ENCODE data around the gene BEND6.
A peak's percentile ranks its signal among the peaks of the same experiment; 100 is the strongest.
"Not testable (repeated sequence)": the region's sequence is repeated elsewhere in the genome, so short reads cannot be mapped to it uniquely, and the experiment has no call there.

BEND6 gene

DNA sequence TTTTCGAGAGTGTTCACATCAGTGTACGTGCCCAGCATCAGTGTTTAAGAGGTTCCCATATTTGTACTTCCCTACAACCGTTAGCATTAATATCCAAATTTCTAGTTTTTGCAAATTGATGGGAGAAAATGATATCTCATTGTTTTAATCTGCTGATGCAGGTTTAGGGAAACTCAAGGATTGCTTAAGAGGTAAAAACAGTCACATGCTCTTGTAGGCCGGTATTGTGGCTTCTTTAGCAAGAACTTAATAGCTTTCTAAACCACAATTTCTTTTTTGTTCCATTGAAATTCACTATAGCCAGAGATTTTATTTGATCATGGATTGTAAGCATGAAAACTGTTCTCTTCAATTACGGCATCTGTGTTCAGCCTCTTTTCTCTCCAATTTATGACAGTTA lies 29.5 kb downstream of the BEND6 start:
- DNase-seq (ENCODE audit: low spot score) = no peak

DNA sequence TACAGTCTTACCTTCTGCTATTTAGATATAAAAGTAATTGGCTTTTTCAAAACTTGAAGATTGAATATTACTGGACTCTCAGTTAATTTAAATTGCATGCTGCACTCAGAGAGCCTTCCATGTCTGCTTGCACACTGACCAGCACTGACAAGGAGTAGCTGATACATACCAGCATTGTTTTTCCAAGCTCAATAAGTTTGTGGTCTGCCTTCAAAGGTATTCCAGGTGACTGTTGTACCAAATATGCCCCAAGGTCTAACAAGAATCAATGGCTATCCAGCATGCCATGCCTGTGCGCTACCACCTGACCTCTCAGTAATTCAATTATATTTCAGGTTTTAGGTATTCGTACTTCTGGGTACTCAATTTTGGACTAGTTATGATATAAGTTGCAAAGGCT lies 30.0 kb downstream of the BEND6 start:
- DNase-seq (ENCODE audit: low spot score) = no peak

DNA sequence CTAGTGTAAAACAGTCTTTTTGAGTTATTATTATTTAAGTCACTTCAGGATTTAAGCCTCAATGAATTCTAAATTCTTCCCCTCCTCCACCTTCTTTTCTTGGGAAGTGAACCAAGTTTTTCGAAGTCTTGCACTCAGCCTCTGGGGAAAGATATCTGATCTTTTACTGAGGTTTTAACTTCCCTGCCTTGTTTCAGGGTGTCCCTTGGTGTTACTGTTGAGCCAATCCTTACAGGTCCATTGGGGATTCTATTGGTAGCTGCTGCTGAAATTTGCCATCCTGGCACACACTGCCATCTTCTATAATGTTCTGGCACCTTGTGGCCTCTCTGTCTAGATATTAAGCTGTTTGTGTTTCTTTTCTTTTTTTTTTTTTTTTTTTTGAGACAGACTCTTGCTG lies 31.7 kb downstream of the BEND6 start:
- DNase-seq (ENCODE audit: low spot score) = no peak

DNA sequence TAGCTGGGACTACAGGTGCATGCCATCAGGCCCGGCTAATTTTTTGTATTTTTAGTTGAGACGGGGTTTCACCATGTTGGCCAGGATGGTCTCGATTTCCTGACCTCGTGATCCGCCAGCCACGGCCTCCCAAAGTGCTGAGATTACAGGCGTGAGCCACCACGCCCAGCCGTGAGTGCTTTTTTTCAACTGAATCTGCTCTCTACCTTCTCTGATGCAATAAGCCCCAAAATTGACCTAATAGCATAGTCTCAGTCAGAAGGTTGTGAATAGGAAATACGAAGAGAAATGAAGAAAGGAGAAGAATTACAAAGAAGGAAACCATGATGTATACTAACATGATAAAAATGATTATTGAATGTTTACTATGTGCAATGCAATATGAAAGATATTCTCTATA lies 33.2 kb downstream of the BEND6 start:
- no peak for DNase-seq (ENCODE audit: low spot score)

DNA sequence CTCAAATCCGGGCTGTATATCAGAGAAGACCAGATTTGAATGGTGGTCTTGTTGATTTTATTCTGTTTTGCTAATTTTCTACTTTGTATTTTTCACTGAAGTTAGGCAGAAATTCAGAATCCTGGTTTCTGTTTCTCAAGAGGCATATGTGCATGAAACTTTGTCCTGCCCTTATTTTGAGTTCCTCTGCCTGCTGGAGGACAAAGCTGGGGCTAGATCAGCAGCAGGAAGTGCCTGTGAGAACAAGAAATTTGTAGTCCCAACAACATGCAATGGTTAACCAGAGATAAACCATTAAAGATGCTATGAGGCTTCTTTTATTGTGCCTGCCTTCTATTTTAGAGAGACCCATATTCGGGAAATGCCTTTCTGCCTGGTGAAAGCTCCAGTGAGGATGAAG lies 37.1 kb downstream of the BEND6 start:
- DNase-seq (ENCODE audit: low spot score) = no peak

DNA sequence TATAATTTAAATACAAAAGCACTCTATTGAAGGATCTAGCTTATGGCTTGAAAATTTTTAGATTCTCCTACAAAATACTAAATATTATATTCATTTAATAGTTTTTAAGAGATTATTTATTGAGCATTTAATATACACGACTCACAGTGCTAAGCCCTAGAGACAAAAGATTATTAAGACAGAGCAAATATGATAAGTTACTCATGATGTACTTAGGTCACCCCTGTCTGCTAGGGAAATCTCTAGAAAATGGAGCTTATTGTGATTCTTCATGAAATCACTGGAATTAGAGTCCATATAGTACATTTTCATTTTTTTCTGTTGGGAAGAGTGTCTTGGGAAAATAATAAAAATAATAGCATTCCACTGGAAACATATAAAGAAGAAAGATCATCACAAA lies 37.8 kb downstream of the BEND6 start:
- no peak for DNase-seq (ENCODE audit: low spot score)

DNA sequence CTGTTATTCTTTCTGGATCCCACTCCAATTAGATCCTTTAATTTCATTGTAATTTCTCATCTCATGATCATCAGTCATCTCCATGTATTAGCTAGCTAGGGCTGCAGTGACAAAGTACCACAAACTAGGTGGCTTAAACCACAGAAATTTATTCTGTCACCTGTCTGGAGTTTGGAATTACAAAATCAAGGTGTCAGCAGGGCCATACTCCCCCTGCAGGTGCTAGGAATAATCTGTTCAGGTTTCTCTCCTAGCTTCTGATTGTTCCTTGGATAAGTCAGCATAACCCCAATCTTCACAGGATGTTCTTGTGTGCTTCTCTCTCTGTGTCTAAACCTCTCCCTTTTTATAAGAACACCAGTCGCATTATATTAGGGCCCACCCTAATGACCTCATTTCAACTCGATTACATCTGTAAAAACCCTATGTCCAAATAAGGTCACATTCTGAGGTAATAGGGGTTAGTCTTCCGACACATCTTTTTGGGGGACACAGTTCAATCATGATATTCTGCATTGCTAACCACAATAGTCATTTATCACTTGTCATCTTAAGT lies 40.5 kb downstream of the BEND6 start:
- DNase-seq (ENCODE audit: low spot score) = no peak

DNA sequence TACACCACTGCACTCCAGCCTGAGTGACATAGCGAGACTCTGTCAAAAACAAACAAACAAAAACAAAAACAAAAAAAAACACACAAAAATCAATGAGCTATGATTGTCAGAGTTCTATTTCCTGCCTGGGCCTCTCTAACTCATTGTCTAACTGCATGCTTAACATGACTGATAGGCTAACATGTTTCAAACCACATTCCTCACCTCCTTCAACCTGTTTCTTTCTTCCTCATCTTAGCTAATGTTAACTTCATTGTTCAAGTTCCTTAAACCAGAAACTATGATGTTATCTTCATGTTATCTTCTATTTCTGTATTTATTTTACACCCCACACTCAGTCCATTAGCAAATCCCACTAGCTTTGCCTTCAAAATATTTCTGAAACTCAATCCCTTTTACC lies 41.5 kb downstream of the BEND6 start:
- no peak for DNase-seq (ENCODE audit: low spot score)

DNA sequence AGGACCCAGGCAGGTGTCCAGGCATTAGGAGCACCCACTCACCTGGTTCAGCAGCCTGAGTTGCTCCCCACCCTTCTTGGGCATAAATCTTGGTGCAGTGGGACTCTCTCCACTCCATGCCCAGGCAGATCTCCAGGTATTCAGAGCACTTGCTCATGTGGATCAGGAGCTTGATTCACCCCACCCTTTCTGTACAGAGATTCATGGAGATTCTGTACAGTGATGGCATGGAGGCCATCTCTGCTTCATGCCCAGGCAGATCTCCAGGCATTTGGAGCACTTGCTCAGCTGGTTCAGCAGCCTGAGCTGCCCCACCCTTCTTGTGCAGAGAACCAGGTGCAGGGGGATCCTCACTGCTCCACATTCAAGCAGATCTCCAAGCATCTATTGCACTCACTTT lies 44.1 kb downstream of the BEND6 start:
- DNase-seq (ENCODE audit: low spot score) = no peak

DNA sequence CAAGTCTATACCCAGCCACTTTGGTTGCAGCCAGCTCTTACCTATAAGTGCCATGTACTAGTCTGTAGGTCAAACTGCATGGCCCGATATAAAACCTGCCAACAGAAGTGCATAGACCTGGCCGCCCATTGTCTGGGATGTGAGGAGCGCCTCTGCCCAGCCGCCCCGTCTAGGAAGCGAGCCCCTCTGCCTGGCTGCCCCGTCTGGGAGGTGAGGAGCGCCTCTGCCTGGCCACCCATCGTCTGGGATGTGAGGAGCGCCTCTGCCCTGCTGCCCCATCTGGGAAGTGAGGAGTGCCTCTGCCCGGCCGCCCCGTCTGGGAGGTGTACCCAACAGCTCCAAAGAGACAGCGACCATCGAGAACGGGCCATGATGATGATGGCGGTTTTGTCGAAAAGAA lies 44.8 kb downstream of the BEND6 start:
- not testable (repeated sequence) for DNase-seq (ENCODE audit: low spot score)

DNA sequence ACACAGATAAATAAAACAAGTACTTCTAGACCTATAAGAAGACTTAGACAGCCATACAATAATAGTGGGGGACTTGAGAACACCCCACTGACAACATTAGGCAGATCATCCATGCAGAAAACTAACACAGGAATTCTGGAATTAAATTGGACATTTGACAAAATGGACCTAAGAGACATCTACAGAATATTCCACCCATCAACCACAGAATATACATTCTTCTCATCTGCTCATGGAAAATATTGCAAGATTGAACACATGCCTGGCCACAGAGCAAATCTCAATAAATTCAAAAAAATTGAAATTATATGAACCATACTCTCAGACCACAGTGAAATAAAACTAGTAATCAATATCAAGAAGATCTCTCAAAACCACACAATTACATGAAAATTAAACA lies 47.3 kb downstream of the BEND6 start:
- no peak for DNase-seq (ENCODE audit: low spot score)

DNA sequence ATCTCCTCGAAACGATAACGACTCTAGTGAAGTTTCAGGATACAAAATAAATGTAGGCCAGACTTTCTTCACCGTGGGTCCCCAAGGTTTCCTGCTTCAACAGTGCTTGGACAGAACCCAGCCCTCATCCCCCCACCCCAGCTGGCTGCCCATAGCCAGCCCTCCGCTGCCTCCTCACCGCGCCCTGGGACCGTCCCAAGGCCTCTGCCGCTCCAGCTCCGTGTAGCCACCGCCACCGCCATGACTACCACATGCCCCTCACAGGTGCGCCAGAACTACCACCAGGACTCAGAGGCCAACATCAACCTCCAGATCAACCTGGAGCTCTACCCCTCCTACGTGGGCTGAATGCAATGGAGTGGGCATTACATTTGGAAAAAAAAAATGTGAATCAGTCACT lies 49.4 kb downstream of the BEND6 start:
- DNase-seq (ENCODE audit: low spot score) = no peak

DNA sequence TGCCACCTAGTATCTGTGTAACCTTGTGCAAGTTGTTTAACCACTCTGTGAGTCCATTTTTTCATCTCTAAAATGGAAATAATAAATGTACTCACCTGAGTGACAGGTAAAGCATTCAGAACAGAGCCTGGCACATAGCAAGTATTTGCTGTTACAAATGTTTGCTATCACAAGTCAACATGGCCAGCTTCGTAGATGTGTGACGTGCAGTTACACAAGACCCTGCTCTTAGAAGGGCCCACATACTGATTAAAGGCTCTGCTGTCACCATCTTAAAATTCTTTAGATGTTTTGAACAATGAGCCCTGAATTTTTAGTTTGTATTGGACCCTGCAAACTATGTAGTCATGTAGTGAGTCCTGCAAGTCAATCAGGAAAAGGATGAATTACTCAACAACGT lies 51.2 kb downstream of the BEND6 start:
- DNase-seq (ENCODE audit: low spot score) = no peak

DNA sequence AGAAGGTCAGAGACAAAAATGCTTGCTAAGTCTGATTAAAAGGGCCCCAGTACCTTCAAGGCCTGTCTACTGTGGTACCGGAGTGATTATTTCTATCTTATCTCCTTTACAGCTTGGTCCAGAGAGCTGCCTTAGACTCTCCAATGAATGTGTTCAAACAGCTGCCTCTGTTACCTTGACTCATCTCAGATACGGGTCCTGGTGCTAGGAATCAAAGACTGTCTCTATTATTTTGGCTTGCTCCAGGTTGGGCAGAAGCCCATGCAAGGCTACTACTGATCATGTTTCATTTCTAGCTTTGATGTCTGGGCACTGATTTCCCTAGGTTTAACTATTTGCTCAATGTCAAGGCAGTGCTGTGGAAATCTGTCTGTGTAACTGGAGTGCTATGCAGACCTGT lies 53.2 kb downstream of the BEND6 start:
- not testable (repeated sequence) for DNase-seq (ENCODE audit: low spot score)

DNA sequence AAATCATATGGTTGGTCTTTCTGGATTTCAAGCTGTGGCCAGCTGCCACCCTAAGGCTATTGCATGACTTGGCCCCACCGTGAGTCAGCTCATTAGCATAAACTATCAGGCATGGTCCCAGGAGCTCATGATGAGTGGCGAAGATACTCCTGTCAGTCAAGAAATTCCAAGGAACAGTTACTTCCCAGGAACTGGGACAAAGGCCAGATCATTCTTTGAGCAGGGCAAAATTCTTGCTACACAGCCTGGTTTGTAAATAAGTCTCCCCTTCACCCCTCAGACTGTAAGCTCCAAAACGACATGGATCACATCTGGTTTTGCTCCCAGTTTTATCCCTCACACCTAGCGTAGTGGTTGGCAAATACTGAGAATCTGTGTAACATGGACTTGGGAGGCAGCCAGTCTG lies 58.6 kb downstream of the BEND6 start:
- no peak for DNase-seq (ENCODE audit: low spot score)

DNA sequence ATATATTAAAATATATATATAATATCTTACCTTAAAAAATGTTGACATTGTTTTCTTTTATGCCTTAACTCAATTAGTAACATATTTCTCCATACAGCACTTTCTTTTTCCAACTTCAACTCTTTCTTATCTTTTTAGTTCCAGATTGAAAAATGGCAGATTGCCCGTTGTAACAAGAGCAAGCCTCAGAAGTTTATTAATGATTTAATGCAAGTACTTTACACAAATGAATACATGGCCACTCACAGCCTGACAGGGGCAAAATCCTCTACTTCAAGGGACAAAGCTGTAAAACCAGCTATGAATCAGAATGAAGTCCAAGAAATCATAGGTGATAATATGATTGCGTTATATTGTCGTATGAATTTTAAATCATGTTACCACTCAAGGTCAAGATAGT lies 62.2 kb downstream of the BEND6 start:
- no peak for DNase-seq (ENCODE audit: low spot score)

DNA sequence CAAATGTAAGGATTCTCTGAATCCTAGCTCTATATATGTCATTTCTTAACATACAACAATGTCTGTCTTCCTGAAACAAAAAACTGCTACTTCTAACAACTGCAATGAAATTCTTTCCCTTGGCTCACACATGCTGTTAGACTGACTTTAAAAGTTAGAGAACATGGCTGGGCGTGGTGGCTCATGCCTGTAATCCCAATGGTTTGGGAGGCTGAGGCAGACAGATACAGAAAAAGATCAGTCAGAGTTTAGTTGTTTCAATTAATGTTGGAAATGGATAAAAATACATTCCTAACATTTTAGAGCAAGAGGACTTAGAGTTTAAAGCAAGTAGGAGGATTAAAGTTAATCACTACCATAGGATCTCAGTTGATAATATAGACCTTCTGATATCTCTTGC lies 62.9 kb downstream of the BEND6 start:
- DNase-seq (ENCODE audit: low spot score) = no peak

DNA sequence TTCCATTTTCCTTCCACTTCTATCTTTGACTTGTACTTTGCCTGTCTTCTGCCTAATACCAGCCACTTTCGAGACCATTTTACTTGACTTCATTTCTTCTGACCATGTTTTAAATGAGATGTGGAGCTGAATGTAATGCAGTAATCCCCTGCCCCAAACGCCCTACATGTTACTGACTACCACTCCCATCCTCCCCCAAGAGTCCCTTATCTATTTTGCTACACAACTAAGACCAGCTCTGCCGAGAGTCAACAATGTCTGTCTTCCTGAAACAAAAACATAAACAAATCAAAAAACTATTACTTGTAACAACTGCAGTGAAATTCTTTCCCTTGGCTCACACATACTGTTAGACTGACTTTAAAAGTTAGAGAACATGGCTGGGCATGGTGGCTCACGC lies 64.5 kb downstream of the BEND6 start:
- no peak for DNase-seq (ENCODE audit: low spot score)

DNA sequence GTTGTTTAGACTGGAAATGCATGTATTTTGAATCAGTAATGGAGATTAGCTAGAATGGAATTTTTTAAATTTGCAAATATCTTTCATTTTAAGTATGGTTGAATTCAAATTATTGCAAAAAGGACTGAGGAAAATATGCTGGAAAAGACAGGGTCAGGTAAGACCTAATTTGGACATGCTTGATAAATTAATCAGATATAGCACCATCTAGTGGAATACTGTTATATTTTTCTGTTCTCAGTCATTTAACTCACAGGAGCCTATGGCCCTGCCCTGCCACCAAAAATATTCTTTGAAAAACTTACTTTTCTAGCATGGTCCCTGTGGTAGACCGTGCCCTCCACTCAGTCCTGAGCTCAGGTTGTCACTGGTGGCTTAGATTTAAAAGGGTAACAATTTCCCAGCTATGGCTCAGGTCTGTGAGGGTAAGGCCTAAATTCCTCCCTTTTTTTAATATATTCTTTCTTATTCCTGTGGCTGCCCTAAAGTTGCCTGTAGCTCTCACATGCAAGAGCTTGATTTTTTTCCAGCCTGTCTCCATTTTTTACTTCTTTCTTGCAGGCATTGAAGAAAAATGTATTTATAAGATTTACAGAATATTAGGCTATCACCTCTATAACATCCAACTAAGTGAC lies 66.3 kb downstream of the BEND6 start:
- peak; percentile 21 for DNase-seq (ENCODE audit: low spot score)

DNA sequence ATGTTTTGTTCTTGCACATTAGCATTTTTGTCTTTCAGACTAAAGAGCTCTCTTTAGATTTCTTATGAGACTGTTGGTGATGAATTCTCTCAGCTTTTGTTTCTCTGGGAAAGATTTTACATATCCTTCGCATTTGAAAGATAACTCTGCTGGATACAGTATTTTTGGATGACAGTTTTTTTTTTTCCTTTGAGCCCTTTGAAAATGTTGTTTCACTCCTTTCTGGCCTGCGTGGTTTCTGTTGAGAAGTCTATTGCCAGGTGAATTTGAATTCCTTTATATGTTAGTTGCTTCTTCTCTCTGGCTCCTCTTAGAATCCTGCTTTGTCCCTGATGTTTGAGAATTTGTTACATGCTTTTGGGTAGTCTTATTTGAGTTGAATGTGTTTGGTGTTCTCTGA lies 69.4 kb downstream of the BEND6 start:
- no peak for DNase-seq (ENCODE audit: low spot score)

DNA sequence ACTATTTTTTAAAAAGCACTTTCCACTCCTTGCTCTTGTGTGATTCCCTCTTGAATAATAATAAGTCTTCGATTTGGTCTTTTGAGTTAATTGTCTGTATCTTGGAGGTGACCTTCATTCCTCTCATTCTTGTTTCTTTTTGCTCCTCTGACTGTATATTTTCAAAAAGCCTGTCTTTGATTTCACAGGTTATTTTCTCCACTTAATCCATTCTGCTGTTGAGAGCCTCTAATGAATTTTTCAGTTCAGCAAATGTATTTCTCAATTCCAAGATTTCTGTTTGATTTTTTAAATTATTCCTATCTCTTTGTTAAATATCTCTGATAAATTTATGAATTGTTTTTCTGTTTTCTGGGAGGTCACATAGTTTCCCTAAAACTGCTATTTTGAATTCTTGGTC lies 69.9 kb downstream of the BEND6 start:
- no peak for DNase-seq (ENCODE audit: low spot score)

DNA sequence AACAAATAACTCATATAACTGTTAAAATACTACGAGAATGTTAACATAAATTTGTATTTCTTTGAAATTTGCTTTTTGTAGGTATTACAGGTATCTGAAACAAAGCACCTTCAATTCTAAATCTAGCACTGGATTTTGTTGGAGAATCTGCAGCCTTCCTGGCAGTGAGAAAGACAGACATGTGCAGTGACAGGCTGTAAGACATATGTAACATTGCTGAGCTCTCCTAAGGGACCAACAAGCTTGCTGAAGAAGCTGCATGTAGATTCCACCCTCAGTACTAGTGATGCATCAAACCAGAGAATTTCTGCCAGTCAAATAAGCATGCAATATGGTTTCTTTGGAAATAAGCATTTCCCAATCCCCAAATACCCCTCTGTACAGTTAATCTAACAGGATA lies 71.1 kb downstream of the BEND6 start:
- DNase-seq (ENCODE audit: low spot score) = no peak

DNA sequence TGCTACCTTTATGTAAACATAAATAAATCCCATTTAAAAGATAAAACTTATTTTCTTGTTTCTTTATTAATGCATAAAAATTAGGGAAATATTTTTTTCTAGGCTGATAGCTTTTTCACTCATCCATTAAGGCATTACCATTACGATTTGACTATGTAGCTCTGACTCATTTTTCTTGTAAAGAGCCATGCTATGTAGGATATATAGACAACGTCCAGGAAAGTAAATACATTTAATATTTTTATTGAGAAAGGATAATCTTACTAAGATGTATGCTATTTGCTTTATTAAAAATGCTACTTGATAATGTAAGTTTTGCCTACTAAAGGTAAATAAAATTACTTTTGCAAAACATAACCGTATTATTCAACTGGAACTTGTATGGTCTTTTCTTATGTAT lies 72.4 kb downstream of the BEND6 start:
- DNase-seq (ENCODE audit: low spot score) = no peak

DNA sequence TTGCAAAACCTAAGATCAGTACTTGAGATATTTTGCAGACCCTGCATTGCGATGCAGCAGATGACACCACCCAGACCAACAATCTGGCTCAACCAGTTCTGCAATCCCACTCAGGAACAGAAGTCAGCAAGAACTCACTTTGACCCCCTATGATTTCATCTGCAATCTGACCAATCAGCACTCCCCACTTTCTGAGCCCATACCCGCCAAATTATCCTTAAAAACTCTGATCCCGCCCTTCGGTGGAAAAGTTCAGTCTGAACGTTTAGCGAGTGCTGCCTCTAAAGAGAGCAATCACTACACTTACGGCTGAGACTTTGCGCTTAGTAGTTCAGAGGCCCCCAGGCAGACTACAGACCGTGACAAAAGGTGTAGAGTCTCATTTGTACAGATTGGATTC lies 74.3 kb downstream of the BEND6 start:
- DNase-seq (ENCODE audit: low spot score) = no peak

DNA sequence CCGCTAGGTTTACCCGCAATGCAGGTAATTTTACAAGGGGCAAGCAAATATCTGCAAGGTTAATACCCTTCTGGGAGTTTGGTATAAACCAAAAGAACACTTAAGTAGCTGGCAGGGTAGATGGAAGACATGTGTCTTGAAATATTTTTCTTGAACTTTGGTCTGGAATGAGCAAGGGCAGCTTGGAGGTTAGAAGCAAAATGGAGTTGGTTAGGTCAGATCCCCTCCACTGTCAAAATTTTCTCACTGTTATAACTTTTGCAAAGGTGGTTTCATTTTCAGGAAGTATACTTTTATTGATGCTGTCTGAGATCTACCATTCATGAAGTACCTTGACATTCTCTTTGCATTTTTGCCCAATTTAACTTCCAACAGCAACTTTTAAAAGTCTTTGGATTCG lies 78.3 kb downstream of the BEND6 start:
- no peak for DNase-seq (ENCODE audit: low spot score)

Data from CD4-positive, alpha-beta T cell treated with Interleukin-15 for 4 hours (primary cell).